GM12892 (cell line): Measurements from ENCODE around the gene CSRP1.
"Not testable (repeated sequence)": the region's sequence is repeated elsewhere in the genome, so short reads cannot be mapped to it uniquely, and the experiment has no call there.

Source experiments
- DNase-seq: peaks from one replicate; pipeline ENCODE4 v3.0.0; 2011; ENCODE audit not compliant: insufficient read length
- FAIRE-seq: peaks from 2 replicates; lab custom pipeline; 2011; peaks lifted over from hg19 to GRCh38; lab: Jason Lieb, UNC
- POLR2A ChIP-seq: IDR thresholded peaks from 2 replicates; pipeline ENCODE4 v1.6.1; 2011; ENCODE audit warnings: low read depth, low read length, control low read depth
- POLR2AphosphoS5 ChIP-seq: IDR thresholded peaks from 2 replicates; pipeline ENCODE4 v1.6.1; 2011; ENCODE audit warnings: low read depth, low read length, control low read depth
- TAF1 ChIP-seq: IDR thresholded peaks from 2 replicates; pipeline ENCODE4 v1.6.1; 2011; ENCODE audit warnings: low read depth, mild to moderate bottlenecking, control low read depth, low read length, borderline replicate concordance

Gene CSRP1

GRCh38 chr1:201535919-201536245 is 29.0 kb upstream of the CSRP1 start:
- DNase-seq: no peak
- TF ChIP-seq TAF1 (no peak), POLR2AphosphoS5 (no peak), POLR2A (no peak)
- FAIRE-seq: no peak

GRCh38 chr1:201535046-201535918 is 28.4 kb upstream of the CSRP1 start:
- DNase-seq (no peak), FAIRE-seq (no peak)
- TF ChIP-seq POLR2AphosphoS5: no peak
- no peak for TF ChIP-seq POLR2A
- TF ChIP-seq TAF1: no peak

- TF ChIP-seq POLR2A (no peak), TAF1 (no peak), POLR2AphosphoS5 (no peak)
- FAIRE-seq: no peak
- DNase-seq: no peak
Observed at GRCh38 chr1:201533836-201534235, 26.9 kb upstream of the CSRP1 start.

GRCh38 chr1:201531551-201532425 is 24.9 kb upstream of the CSRP1 start:
- FAIRE-seq (no peak), DNase-seq (no peak)
- no peak for TF ChIP-seq TAF1
- no peak for TF ChIP-seq POLR2A
- no peak for TF ChIP-seq POLR2AphosphoS5

- no peak for FAIRE-seq
- TF ChIP-seq POLR2AphosphoS5 (no peak), TAF1 (no peak), POLR2A (no peak)
Observed at GRCh38 chr1:201530741-201531531, 24.0 kb upstream of the CSRP1 start.

GRCh38 chr1:201528631-201529252 is 21.8 kb upstream of the CSRP1 start:
- DNase-seq (no peak), FAIRE-seq (no peak)
- TF ChIP-seq POLR2AphosphoS5 (no peak), TAF1 (no peak), POLR2A (no peak)

More at GRCh38 chr1:201530741-201531531, 24.0 kb upstream of the CSRP1 start:
- peak; percentile 46 for DNase-seq

GRCh38 chr1:201527879-201528278 is 21.0 kb upstream of the CSRP1 start:
- no peak for FAIRE-seq
- DNase-seq: no peak
- TF ChIP-seq POLR2AphosphoS5 (no peak), POLR2A (no peak), TAF1 (no peak)

- DNase-seq (no peak), FAIRE-seq (no peak)
- no peak for TF ChIP-seq POLR2AphosphoS5
- no peak for TF ChIP-seq TAF1
- no peak for TF ChIP-seq POLR2A
Observed at GRCh38 chr1:201525193-201525778, 18.4 kb upstream of the CSRP1 start.

GRCh38 chr1:201520046-201520575 is 13.2 kb upstream of the CSRP1 start:
- FAIRE-seq, DNase-seq: not testable (repeated sequence)

- no peak for DNase-seq
- no peak for FAIRE-seq
- TF ChIP-seq POLR2AphosphoS5 (no peak), TAF1 (no peak), POLR2A (no peak)
Observed at GRCh38 chr1:201518071-201518470, 11.1 kb upstream of the CSRP1 start.

- DNase-seq (no peak), FAIRE-seq (no peak)
- TF ChIP-seq POLR2AphosphoS5 (no peak), POLR2A (no peak), TAF1 (no peak)
Observed at GRCh38 chr1:201517631-201518030, 10.7 kb upstream of the CSRP1 start.
